Gastrocnemius medialis (tissue), 4 donors: Measurements from ENCODE around the gene RACK1.

Experiments used
- CTCF ChIP-seq, 5 experiments: fragments of 450-650 bp in 3 of 5; fragments of 200-600 bp in 2 of 5; sonication (generic) in 2 of 5; IDR thresholded peaks in 4 of 5; conservative IDR thresholded peaks in 1 of 5; 1 replicate in 4 of 5; 2 replicates in 1 of 5; pipeline ENCODE4 v1.5.1; 2016 to 2019; ENCODE audit warnings: antibody characterized with exemption in 5 of 5, mild to moderate bottlenecking in 3 of 5, moderate library complexity in 3 of 5
- POLR2A ChIP-seq, 2 donors: fragments of 450-650 bp; IDR thresholded peaks; one replicate each; pipeline ENCODE4 v1.6.1; 2017; ENCODE audit warnings: antibody characterized with exemption in 2 of 2, mild to moderate bottlenecking in 2 of 2, moderate library complexity in 2 of 2

- TF ChIP-seq CTCF (IDR thresholded peaks at IDR 0.05 in 4 of 5, conservative IDR thresholded peaks at IDR 0.05 in 1 of 5): no peak
- no peak for TF ChIP-seq POLR2A (IDR thresholded peaks at IDR 0.05)
These were observed 39.2 kb upstream of the RACK1 start for GRCh38 chr5:181282874-181283273.
